A549 treated with Hydrocortisone at 1 μM for 4 hours (cell line): ENCODE measurements around the gene C1QTNF6. TPM values are rescaled to one million over a fixed set of nuclear protein-coding genes. Genes with fewer than 3 reads are reported as not detected.

Experiments used
- total RNA-seq: library from RNA; stranded (reverse); fragments of 200-300 nt; extraction: Qiagen RNA extraction; gene quantifications from 5 replicates; pipeline ENCODE4 v1.2.3, GENCODE V29; 2022

C1QTNF6 gene
- 8.7 to 12.6 TPM (median 11.5 TPM) in 5 replicates for total RNA-seq

GRCh38 chr22:37187891-37188761 lies at the start of gene C1QTNF6:
C1QTNF6 (minus strand) TSS chr22:37188247; CDS start chr22:37188213, 34 bp downstream.

GRCh38 chr22:37212174-37212906 lies 24.3 kb upstream of the C1QTNF6 start, which contains the start of gene SSTR3:
SSTR3 (minus strand) TSS chr22:37212477; CDS start chr22:37207803, 4,674 bp downstream.

Other genes with a start within 250 kb of the C1QTNF6 start
- gene TST, start 168.8 kb downstream of the C1QTNF6 start, total RNA-seq = 42.3 to 59.9 TPM (median 55.5 TPM) in 5 replicates
- 42.4 to 75.9 TPM (median 69.5 TPM) in 5 replicates for gene MPST, start 168.5 kb downstream of the C1QTNF6 start, total RNA-seq
- 24.2 to 26.7 TPM (median 25.9 TPM) in 5 replicates for gene KCTD17, start 136.5 kb downstream of the C1QTNF6 start, total RNA-seq
- 0.05 to 0.17 TPM in 2 of 5 replicates, not detected in the others for gene TMPRSS6, start 78.5 kb downstream of the C1QTNF6 start, total RNA-seq
- 0.02 to 0.15 TPM (median 0.03 TPM) in 5 replicates for gene IL2RB, start 38.3 kb downstream of the C1QTNF6 start, total RNA-seq
- gene SSTR3, start 24.2 kb upstream of the C1QTNF6 start, total RNA-seq = not detected in 5 replicates
- gene RAC2, start 56.0 kb upstream of the C1QTNF6 start, total RNA-seq = 0.09 to 0.25 TPM (median 0.21 TPM) in 5 replicates
- gene CYTH4, start 94.3 kb upstream of the C1QTNF6 start, total RNA-seq = 0.53 to 1.5 TPM (median 0.74 TPM) in 5 replicates
- gene ELFN2, start 239.2 kb upstream of the C1QTNF6 start, total RNA-seq = 5.8 to 6.7 TPM (median 6.2 TPM) in 5 replicates